Measurements from ENCODE around the gene PPP2R2C.

PPP2R2C gene

GRCh38 chr4:6381571-6382123 is 90.8 kb downstream of the PPP2R2C start:
- Histone ChIP-seq H3K27me3 (ENCODE audit: insufficient read depth, poor library complexity, severe bottlenecking) (peaks cover 4% of the 10 kb centered on the region), H3K27ac (ENCODE audit: poor library complexity, severe bottlenecking) (no peak overlapping the region), H3K4me3 (ENCODE audit: severe bottlenecking) (no peak overlapping the region), H3K9me3 (ENCODE audit: severe bottlenecking) (no peaks in the 10 kb centered on the region), H3K4me1 (ENCODE audit: insufficient read depth, poor library complexity, severe bottlenecking) (peaks cover 4% of the 10 kb centered on the region), H3K36me3 (ENCODE audit: low read depth) (no peaks in the 10 kb centered on the region)
- DNase-seq (ENCODE audit: low spot score) (no peak), ATAC-seq (ENCODE audit: low read depth) (no peak)
- TF ChIP-seq CTCF (IDR thresholded peaks at IDR 0.05; ENCODE audit: poor library complexity, severe bottlenecking) = no peak

GRCh38 chr4:6380746-6381410 is 91.5 kb downstream of the PPP2R2C start:
- DNase-seq (ENCODE audit: low spot score) = no peak
- no peaks in the 10 kb centered on the region for H3K4me1 ChIP-seq (ENCODE audit: insufficient read depth, poor library complexity, severe bottlenecking)
- no peak overlapping the region for H3K27ac ChIP-seq (ENCODE audit: poor library complexity, severe bottlenecking)
- H3K9me3 ChIP-seq (ENCODE audit: severe bottlenecking) = no peaks in the 10 kb centered on the region
- no peaks in the 10 kb centered on the region for H3K36me3 ChIP-seq (ENCODE audit: low read depth)
- no peaks in the 10 kb centered on the region for H3K27me3 ChIP-seq (ENCODE audit: insufficient read depth, poor library complexity, severe bottlenecking)
- no peak overlapping the region for H3K4me3 ChIP-seq (ENCODE audit: severe bottlenecking)
- ATAC-seq (ENCODE audit: low read depth) = no peak
- no peak for TF ChIP-seq CTCF (IDR thresholded peaks at IDR 0.05; ENCODE audit: poor library complexity, severe bottlenecking)

- no peak for DNase-seq (ENCODE audit: low spot score)
- H3K4me3 ChIP-seq (ENCODE audit: severe bottlenecking) = no peak overlapping the region
These were observed 92.4 kb downstream of the PPP2R2C start for GRCh38 chr4:6379767-6380745.

GRCh38 chr4:6378493-6379445 is 93.6 kb downstream of the PPP2R2C start:
- TF ChIP-seq CTCF (IDR thresholded peaks at IDR 0.05; ENCODE audit: poor library complexity, severe bottlenecking) = no peak
- H3K36me3 ChIP-seq (ENCODE audit: low read depth) = no peaks in the 10 kb centered on the region
- H3K4me1 ChIP-seq (ENCODE audit: insufficient read depth, poor library complexity, severe bottlenecking) = no peaks in the 10 kb centered on the region
- no peak overlapping the region for H3K27ac ChIP-seq (ENCODE audit: poor library complexity, severe bottlenecking)
- no peaks in the 10 kb centered on the region for H3K27me3 ChIP-seq (ENCODE audit: insufficient read depth, poor library complexity, severe bottlenecking)
- DNase-seq (ENCODE audit: low spot score) = no peak
- H3K9me3 ChIP-seq (ENCODE audit: severe bottlenecking) = no peaks in the 10 kb centered on the region
- no peak overlapping the region for H3K4me3 ChIP-seq (ENCODE audit: severe bottlenecking)
- no peak for ATAC-seq (ENCODE audit: low read depth)

More at GRCh38 chr4:6379767-6380745, 92.4 kb downstream of the PPP2R2C start:
- ATAC-seq (ENCODE audit: low read depth) = no peak; the same call in 2 of the 3 replicates
- no peak overlapping the region for H3K27ac ChIP-seq (ENCODE audit: poor library complexity, severe bottlenecking)
- H3K27me3 ChIP-seq (ENCODE audit: insufficient read depth, poor library complexity, severe bottlenecking) = no peaks in the 10 kb centered on the region
- H3K9me3 ChIP-seq (ENCODE audit: severe bottlenecking) = no peaks in the 10 kb centered on the region
- no peak for TF ChIP-seq CTCF (IDR thresholded peaks at IDR 0.05; ENCODE audit: poor library complexity, severe bottlenecking)
- no peaks in the 10 kb centered on the region for H3K36me3 ChIP-seq (ENCODE audit: low read depth)
- no peaks in the 10 kb centered on the region for H3K4me1 ChIP-seq (ENCODE audit: insufficient read depth, poor library complexity, severe bottlenecking)
